ENCODE measurements around the gene GADD45GIP1.
A peak's percentile ranks its signal among the peaks of the same experiment; 100 is the strongest.

GADD45GIP1 gene

DNA sequence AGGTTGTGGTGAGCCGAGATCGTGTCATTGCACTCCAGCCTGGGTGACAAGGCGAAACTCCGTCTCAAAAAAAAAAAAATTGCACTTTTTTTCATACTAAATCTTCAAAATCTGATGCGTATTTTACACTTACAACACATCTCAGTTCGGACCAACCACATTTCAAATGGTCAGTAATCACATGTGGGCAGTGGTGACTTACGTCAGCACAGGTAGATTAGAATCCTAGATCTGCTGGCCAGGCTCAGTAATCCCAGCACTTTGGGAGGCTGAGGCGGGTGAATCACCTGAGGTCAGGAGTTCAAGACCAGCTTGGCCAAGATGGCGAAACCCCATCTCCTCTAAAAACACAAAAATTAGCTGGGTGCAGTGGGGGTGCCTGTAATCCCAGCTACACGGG, 22.0 kb downstream of the GADD45GIP1 start:
- H3K27ac ChIP-seq, result no peak overlapping the region
- TF ChIP-seq, protein P1, sequence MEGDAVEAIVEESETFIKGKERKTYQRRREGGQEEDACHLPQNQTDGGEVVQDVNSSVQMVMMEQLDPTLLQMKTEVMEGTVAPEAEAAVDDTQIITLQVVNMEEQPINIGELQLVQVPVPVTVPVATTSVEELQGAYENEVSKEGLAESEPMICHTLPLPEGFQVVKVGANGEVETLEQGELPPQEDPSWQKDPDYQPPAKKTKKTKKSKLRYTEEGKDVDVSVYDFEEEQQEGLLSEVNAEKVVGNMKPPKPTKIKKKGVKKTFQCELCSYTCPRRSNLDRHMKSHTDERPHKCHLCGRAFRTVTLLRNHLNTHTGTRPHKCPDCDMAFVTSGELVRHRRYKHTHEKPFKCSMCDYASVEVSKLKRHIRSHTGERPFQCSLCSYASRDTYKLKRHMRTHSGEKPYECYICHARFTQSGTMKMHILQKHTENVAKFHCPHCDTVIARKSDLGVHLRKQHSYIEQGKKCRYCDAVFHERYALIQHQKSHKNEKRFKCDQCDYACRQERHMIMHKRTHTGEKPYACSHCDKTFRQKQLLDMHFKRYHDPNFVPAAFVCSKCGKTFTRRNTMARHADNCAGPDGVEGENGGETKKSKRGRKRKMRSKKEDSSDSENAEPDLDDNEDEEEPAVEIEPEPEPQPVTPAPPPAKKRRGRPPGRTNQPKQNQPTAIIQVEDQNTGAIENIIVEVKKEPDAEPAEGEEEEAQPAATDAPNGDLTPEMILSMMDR (conservative IDR thresholded peaks at IDR 0.05), result no peak
- no peak for TF ChIP-seq ZFX (IDR thresholded peaks at IDR 0.05)

DNA sequence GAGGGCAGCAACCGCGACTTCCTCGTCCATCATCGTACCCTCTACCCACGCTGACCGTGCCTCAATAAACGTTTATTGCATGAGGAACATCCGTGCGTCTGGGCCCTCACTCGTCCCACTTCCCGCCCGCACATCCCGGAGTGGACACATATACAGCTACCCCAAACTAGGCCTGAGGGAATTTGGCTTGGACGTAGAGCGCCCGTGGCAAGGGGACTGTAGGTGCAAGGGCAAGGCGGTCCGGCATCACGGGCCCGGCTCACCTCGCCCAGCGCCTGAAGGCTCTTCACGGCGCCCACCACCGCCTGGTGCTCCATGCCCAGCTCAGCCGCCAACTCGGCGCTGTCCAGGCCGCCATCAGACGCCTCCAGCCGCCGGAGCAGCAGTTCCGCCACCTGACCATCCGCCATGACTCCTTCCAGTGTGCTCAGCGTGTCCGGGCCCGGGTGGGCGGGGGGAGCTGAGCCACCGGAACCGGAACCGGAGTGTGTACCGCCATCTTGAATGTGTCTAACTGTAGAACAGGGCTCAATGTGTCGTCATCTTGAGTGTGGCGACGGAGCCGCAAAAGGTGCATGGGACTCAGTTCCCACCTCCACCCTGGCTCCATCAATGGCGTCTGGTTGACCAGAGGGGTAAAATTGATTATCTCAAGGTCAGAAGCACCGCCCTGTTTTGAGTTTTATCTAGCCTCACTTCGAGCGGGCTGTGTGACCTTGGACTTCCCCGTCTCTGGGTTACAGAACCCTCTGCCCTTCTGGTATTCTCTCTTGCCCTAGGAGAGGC, 23.5 kb downstream of the GADD45GIP1 start, which contains the start of gene FARSA:
FARSA (minus strand) TSS at position 425 of the 786 bp plus-strand sequence; CDS start at position 410, 15 bp downstream.
- H3K27ac ChIP-seq, result peak within 1 kb of the TSS; percentile 97
- TF ChIP-seq, protein P1 (conservative IDR thresholded peaks at IDR 0.05), result no peak
- peak; percentile 74; the same call in 1 of the 2 replicates for TF ChIP-seq ZFX (IDR thresholded peaks at IDR 0.05)

DNA sequence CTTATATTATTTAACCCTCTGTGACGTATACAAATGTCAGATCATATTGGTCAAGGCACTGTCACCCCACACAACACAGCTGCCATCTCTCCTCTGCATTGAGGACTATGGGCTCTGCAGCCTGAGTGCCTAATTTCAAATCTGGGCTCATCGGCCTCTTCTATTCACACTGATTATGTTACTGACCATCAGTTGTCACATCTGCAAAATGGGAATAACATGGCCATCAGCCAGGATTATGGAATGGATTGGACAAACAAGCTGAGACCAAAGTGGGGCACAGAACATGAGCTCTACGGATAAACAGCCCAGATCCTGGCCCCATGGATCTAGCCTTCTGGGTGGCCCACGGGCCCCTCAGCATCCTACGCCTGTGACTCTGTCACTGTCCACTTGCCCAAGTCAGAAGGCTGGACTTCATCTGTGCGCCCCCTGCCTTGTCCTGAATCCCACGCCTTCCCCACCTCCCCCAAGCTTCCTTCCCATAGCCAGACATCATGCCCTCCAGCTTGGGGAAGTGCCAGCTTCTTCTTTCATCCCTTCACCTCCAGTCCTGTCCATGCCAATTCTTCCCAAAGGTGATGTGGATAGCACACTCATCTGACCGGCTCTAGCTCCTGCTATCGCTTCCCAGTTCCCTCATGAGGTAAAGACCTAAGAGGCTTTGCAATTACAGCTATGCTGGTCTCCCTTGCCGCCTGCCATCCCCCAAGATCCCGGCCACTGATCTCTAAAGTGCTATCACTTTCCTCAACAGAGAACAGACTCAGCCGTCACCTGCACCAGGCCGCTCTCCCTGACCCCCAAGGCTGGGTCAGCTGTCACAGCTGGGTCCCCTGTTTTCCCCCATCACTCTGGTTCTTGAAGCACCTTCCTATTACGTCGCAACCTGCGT, 24.4 kb downstream of the GADD45GIP1 start:
- peak overlapping the region; percentile 97 for H3K27ac ChIP-seq
- TF ChIP-seq, protein P1 (conservative IDR thresholded peaks at IDR 0.05), result no peak
- no peak for TF ChIP-seq ZFX (IDR thresholded peaks at IDR 0.05)

DNA sequence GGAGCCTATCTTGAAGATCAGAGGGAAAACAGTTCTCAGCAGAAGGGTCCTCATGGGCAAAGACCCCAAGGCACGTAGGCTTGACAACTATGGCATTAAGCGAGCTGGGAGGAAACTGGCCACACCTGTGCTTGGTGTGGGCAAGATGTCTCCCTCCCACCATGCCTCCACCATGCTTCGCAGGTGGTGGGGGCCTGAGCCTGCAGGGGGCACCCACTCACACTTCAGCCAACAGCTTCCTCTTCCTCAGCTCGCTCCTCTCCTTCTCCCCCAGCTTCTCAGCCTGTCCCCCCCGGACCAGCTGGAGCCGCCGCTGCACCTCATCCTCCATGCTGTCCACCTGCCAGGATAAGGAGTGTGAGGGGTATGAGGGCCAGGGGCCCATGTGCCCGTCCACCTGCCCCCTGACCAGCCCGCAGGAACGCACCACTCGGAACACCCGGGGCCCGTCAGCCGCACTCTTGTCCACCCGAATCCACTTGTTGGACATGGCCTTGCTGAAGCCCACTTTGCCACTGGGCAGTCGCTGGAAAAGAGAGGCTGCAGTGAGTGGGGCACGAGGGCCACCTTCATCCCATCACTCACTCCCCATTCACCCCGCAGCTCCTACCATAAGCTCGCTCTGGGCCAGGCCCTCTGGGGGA, 26.9 kb downstream of the GADD45GIP1 start:
- H3K27ac ChIP-seq, result no peak overlapping the region
- TF ChIP-seq, protein P1 (conservative IDR thresholded peaks at IDR 0.05), result no peak
- no peak for TF ChIP-seq ZFX (IDR thresholded peaks at IDR 0.05)

DNA sequence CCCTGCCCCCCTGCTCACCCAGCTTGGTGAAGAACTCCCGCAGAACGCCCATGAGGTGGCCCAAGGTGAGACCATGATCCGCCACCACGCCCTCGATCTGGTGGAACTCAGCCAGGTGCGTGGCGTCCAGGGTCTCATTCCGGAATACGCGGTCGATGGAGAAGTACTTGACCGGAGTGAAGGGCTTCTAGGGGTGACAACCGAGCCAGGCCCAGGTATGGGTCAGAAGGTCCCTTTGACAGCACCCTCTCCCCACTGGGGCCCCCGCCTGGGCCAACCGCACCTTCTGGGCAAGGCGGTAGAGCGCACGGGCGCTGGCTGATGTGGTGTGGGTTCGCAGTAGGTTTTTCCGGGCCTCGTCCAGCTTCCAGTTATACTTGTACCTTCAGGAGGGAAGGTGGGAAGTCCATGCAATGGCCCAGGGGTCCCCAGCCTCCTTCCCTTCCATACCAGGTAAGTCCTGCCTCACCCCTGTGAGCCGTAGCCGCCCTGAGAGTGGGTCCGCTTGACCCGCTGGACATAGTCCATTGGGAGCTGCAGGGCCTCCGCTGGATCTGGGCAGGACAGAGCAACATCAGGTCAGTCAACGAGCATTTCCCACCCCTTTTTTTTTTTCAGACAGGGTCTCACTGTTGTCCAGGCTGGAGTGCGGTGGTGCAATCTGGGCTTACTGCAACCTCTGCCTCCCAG, 32.3 kb downstream of the GADD45GIP1 start:
- no peak overlapping the region for H3K27ac ChIP-seq

DNA sequence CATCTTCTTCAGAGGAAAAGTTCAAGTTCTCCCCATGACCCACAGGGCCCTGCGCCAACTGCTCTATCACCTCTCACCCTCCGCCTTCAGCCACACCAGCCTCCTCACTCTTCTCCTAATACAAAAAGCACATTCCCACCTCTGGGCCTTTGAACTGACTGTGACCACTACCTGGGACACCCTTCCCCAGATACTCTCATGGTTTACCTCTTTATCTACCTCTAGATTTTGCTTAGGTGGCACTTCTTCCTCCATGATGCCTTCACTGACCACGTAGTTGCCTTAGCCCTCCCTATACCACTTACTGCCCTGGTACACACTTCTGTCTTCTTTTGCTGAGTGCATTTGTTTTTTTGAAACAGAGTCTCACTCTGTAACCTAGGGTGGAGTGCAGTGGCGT, 34.1 kb downstream of the GADD45GIP1 start:
- no peak overlapping the region for H3K27ac ChIP-seq
- TF ChIP-seq, protein P1 (conservative IDR thresholded peaks at IDR 0.05), result no peak

More for the DNA sequence above, 32.3 kb downstream of the GADD45GIP1 start:
- TF ChIP-seq, protein P1 (conservative IDR thresholded peaks at IDR 0.05), result no peak
- no peak for TF ChIP-seq ZFX (IDR thresholded peaks at IDR 0.05)
